HG03280 (cell line): ENCODE results near the gene PDE1C.

Experiments
- ATAC-seq: cut with Tn5 transposase; IDR thresholded peaks from one replicate; pipeline ENCODE4 v1.9.1; 2021; ENCODE audit warnings: mild to moderate bottlenecking, moderate library complexity; ENCODE audit not compliant: unreplicated experiment

Gene PDE1C

DNA sequence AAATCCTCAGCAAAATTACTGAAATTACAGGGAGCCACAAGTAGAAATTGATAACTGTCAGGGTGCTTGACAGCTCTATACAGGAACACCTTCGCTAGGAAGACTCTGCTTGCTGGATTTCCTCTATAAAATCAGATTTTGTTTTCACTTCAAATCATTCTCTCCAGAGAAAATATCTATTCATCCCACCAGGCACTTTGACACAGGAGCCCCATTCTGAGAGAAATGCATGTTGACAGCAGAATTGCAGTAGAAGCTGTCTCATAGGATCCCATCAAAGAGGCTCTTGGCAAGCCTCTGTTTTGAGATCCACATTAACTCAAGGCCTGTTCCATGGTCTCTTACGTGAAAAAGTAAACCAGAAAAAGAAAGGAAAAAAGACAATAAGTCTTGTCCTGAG, 116.8 kb downstream of the PDE1C start:
- no peak for ATAC-seq

DNA sequence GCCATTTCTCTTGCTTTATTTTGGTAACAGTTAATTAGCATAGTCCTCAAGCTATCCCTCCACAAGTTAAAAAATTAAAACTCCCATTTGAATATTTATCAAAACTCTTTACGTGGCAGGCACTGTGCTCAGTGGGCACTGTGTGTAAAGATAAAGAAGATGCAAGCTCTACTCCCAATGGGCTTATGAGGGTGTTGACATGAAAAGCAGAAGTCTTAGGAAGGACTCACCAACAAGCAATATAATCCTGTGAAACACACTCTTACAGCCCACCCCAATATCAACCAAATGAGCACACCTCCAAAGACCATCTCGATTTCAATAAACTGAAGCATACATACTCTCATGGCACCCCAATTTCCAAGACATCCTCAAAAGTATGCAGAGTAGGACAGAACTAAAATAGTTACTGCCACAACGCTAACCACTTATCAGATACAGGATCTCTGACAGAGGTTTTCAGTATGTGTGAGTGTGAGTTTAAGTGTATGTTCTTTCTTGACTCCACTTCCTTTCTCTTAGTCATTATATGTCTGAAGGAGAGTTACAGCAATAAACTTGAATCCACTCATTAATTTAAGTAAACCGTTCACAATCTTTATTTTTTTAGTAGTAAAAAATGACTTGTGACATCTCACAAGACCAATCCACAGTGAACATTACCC, 120.0 kb downstream of the PDE1C start:
- ATAC-seq, result no peak

DNA sequence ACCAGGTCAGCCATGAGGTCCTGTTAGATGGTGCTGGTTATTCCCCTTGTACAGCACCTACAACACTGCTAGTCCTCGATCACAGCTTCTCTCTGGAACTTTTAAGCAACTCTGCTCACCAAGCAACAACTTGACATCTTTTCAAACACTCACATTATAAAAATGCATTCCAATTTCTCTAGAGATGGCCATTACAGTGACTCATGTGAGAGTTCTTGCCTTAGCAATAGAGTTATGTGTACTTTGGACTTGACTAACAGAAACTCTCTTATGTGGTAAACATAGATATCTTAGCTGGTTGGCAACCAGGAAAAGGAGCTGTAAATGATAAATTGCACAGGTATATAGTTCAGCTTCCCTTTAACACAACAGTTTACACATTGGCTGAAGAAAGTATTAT, 122.2 kb downstream of the PDE1C start:
- no peak for ATAC-seq

DNA sequence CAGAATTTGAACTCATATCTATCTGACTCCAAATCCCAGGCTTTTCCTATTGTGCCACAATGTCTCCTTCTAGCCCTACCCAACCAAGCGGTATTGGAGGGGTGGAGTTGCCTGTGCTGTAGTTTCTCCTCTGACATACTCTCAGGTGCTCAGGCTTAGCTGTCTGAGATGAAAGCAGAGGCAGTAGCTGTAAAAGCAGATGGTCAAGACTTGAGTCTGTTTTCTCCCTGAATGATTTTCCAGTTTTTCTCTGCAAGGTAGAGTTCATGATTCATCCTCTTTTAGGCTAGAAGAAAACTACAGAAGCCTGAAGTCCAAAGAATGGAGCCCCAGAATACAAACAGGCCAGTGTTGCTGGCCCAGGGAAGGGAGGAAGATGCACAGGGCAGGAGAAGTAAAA, 130.0 kb downstream of the PDE1C start:
- ATAC-seq, result no peak

DNA sequence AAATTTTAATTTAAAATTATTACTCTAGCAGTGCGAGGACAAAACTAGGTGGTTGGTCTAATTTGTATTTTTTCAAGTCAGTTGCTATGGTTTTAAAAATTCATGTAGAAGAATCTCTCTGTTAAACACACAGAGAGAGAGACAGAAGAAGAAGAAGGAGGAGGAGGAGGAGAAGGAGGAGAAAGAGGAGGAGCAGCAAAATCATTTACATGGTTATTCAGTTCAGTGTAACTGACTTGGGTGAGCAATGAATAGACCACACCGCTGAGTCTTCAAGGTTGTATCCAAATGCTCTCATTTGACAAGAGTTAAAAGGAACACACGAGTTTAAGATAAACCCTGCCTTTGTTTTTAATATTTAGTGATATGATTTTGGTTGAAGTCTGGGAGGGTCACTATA, 131.1 kb downstream of the PDE1C start:
- ATAC-seq, result no peak

DNA sequence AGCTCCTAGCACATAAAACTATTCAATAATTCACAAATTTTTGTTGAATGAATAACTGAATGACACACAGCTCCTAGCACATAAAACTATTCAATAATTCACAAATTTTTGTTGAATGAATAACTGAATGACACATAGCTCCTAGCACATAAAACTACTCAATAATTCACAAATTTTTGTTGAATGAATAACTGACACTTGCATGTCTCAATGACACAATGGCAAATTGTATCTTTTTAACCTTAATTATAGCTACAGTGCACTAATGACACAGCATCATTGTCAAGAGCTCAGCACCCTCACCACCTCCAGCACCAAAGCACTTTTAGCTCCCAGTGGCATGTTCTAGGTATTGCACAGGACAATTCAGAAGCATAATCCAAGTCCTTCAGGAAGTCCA, 131.6 kb downstream of the PDE1C start:
- ATAC-seq, result no peak

DNA sequence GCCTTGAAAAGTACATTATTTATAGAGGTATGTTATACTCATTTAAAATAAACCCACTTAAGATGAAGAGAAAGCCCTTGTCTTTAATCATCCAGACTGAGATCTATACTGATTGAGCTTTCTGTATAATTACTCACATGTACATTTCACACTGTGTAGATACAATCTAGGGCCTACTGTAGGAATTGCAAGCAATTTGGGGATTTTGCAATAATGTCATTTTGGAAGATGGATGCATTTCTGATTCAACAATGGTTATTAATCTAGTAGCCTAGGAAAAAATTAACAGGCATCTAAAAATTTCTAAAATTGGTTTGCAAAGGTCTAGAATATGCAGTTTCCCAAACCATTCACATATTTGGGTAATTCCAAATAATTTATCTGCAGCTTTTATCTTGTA, 132.2 kb downstream of the PDE1C start:
- ATAC-seq, result no peak

DNA sequence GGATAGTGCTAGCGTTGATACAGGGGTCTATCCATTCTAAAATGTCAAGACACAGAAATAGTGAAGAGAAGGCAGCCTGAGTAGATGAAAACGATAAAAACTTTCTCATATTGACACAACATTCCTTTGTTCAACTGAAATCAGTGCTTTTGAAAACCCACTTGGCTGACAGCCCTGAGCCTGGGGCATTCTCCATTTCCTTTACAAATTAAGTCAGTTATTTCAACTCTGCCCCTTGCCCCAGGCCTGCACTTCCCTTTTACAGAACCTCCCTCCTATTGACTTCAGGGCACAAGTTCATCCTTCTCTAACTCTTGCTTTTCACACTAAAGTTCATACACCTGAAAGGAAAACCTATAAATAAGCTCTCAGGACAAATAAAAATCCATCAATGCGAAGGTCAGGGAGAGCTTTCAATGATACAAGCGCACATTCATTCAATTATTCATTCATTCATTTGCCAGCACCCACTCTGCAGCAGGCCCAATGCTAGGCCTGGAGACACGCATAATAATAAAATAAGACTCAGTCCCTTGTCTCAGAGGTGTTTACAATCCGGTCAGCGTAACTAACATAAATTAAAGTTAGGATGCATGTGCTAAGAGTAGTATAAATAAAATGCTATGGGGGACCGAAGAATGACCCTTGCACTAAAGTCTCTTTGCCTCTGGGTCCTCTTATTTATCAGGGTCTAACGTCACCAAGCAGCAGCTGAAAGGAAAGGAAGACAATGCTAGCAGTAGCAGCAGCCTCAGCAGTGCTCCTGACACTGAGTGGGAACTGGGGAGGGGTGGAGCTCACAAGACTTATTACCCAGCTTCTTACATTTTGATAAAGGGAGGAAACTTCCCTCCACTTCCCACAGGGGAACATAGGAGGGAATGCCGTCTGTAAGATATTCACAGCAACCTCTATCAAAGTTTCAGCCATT, 134.8 kb downstream of the PDE1C start:
- no peak for ATAC-seq

DNA sequence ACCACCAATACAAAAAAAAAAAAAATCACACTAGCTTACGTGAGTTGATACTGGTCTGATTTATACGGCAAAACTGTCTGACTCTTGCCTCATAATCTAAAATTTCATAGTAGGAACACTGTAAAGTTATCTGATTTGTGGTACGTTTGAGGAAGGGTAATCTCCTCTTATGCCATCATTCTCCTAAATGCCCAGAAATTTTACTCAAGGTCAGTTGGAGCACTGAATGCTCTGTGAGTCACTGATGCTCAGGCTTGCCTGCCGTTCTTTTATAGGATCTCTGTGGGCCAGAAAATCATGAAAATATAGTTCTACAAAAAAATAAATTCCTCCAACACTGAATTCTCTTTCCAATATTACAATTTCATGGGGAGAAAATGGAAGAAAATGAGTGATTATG, 135.7 kb downstream of the PDE1C start:
- no peak for ATAC-seq

DNA sequence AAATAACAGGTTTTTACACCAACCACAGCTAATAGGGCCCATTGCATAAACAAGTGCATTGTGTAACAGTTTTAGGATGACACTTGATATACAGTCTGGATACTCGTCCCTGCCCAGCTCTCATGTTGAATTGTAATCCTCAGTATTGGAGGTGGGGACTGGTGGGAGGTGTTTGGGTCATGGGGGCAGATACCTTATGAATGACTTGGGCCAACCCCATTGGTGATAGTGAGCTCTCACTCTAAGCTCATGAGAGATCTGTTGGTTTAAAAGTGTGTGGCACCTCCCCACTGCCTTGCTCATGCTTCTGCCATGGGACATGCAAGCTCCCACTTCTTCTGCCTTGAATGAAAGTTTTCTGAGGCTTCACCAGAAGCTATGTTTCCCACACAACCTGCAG, 136.7 kb downstream of the PDE1C start:
- ATAC-seq, result no peak

DNA sequence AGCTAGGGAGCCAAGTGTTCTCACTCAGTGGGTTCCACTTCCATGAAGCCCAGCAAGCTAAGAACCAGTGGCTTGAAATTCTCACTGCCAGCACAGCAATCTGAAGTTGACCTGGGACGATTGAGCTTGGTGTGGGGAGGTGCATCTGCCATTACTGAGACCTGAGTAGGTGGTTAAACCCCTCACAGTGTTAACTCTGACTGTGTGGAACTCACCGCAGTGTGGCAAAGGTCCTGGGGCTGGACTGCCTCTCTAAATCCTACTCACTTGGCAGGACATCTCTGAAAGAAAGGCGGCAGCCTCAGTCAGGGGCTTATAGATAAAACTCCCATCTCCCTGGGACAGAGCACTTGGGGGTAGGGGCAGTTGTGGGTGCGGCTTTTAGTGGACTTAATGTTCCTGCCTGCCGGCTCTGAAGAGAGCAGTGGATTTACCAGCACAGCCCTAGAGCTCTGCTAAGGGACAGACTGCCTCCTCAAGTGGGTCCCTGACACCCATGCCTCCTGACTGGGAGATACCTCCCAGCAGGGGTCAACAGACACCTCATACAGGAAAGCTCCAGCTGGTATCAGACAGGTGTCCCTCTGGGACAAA, 143.1 kb downstream of the PDE1C start:
- ATAC-seq, result no peak

DNA sequence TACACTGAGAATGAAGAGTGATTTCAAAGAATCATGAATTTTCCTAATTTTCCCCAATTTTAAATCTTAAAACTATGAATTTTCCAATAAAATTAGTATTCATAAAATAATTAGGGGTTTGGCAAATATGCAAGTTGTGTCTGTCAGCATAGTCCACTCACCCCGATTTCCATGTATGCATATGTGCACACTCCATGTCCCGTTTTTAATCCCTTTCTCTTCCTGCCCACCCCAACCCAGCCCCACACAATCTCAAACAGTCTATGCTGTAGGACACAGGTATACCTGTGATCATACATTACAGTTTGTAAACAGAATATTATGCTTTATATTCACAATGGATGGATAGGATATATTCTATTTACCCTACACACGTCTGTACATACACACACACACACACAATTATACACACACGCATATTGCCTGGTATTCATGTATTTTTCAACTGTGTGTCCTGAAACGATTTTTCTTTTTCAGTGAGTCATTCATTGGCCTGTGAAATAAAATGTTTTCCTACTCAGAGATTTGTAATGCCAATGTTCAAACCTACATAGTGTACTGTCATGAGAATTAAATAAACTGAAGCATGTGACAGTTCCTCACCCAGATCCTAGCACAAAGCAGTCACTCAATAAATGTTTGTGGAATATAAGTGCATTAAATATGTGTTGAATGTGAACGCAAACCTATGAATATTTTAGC, 144.3 kb downstream of the PDE1C start:
- ATAC-seq, result no peak

DNA sequence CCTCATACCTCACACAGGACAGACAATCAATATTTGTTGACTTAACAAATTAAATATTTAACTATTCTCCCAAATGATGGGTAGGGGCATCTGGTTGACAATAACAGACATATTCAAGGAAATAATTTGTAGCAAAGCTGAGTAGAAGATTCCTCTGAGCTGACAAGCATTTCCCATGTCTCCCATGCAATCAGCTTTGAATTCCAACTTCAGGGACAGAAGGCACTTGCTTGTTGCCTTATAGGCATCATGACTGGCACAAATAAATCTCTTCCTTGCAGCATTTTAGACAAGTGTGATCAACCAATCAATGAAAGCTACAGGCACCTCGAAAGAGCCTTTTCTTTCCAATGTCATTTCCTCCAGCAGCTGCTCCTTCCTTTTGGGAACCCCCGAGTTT, 146.0 kb downstream of the PDE1C start:
- ATAC-seq, result no peak

DNA sequence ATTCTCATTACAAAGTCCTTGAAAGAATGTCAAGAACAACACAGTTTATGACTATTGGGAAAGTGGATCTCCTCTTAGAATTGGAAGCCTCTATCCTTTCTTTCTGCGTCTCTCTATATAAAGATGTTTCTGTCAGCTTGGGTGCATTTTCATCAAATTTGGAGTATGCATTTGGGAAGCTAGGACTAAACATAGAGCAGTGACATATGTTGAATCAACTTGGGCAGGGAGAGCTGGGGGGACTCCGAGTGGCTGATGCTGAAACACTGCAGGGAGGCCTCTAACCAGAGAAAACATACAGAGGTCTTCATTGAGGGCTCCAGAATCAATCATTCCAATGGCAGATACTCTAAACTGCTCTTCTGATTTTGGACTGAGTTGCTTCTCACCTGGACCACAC, 147.4 kb downstream of the PDE1C start:
- no peak for ATAC-seq

DNA sequence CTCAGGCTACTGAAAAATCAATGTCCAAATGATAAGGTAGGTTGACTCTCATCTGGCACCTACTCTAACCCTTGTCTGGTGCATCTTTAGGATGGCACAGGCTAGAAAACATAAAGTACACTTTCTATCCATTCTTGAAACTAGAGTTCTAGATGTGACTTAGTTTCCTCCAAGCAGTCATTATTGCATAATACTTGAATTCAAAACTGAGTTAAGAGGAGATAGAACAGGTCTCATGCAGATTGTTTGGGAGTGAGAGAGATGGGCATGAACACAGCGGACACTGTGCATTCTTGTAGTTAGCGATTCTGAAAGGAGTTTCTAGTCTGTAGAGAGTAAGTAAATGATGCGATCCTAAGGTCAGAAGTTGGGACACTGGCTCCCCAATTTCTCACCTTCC, 149.2 kb downstream of the PDE1C start:
- no peak for ATAC-seq

DNA sequence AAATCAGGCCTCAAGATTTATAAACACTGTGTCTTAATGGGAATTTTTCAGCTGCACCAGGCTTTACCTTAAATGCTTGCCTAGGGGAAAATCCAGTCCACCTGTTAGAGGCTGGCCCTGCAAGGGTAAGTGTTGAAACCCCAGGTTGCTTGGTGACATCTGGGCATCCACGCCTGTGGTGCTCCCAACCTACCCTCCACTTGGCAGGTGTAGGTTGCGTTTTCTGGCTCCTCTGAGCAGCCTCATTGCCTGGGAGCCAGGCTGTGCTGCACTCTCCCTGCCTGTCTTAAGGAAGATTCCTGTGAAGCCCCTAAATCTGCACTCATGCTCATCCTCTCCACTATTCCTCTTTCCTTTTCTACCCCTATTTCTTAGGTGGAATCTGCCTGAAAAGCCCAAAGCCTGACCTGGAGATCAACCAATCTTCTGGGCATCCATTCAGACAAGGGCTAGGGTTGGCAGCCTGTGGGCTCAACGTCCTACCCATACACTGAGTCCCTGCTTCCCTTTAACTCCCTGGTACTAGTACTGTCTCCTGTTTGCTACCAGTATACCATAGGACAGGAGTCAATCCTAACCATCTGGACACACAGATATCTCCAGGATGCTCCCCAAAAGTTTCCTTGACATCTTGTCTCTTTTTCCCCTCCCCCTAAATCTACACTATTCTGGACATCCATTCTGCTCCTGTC, 150.4 kb downstream of the PDE1C start:
- ATAC-seq, result no peak

DNA sequence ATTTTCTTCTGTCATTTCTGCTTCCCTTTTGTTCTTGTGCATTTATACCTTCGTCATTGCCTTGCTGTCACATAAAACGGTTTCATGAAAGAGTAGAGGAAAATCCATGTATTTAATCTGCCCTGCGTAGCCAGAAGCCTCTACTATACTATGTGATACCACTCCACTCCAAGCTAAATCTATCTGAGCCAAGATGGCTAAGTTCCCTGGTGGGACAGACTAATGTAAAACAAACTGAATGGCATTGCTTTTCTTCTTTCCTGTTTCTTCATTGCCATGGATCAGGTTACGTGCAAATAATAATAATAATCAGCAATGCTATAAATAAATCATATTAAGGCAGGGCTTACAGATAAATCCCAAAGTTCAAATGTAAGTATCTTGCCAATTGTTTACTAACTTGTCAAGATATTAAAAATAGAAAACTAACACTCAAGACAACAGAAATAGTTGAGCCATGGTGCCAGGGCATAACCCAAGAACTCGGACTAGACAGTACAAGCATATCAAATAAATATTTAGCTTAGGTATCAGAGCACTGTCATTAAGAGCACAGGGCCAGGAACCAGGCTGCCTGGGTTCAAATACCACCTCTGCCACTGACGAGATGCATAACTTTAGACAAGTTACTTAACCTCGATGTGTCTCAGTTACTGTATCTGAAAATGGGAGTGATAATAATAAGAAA, 151.4 kb downstream of the PDE1C start:
- ATAC-seq, result no peak

DNA sequence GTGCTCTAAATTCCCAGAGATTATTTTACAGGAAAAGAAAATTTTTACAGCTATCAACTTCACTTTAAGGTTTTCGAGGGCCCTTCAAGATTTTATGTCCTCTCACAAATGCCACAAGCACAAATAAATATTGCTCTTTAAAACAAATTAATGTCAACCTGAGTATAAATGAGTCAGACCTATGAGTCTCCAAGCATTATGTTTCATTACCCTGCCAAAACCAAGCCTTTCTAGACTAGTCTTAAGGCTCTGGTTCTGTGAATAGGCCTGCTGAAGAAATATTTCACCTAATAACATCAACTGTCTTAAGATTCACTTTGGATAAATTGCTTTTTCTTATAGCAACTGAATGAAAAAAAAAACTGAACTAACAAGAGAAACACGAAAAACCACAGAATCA, 153.0 kb downstream of the PDE1C start:
- no peak for ATAC-seq

DNA sequence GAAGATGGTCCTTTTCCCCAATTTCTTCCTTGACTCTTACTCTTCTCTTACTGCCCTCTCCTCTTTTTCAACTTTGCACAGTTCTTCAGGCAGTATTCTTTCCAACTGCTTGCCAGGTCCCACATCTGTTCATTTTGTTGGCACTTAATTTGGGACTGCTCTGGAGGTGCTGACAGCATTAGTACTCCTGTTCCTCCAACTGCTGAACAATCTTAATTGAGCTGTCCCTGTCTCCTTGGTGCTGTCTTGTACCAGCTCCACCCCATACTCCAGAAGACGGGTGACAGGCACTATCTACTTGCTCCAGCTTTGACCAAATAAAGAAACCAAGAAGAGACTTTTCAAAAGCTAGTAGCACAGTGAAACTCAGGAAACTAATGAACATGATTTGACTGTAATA, 160.0 kb downstream of the PDE1C start:
- ATAC-seq, result no peak

DNA sequence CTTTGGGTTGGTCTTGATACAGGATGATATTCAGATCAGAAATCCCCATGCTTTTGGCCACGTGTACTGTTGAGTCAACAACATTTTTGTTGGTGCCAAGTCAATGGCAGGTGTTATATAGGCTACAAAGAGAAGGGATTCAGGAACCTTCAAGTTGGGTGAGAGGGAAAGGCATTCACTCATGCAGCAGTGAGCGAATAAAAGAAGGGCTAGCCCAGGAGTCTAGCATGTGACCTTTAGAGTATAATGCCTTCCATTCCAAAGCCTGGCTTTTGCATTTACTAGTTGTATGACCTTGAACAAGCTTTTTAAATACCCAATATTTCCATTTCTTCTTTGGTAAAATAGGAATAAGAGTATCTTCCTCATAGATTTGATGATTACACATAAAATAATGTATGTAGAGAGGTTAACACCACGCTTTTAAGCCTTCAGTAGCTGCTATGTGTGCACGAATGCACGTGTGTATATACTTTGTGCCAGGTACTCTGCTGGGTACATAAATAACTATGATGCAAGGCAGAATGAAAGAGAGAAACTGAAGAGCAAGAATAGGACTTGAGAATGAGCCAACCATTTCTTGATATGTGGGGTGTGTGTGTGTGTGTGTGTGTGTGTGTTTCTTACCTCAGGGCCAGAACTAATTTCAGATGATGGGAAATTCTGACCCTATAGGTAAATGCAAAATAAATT, 163.6 kb downstream of the PDE1C start:
- ATAC-seq, result no peak
